Measurements from ENCODE around the gene KIF6.

The KIF6 gene

DNA sequence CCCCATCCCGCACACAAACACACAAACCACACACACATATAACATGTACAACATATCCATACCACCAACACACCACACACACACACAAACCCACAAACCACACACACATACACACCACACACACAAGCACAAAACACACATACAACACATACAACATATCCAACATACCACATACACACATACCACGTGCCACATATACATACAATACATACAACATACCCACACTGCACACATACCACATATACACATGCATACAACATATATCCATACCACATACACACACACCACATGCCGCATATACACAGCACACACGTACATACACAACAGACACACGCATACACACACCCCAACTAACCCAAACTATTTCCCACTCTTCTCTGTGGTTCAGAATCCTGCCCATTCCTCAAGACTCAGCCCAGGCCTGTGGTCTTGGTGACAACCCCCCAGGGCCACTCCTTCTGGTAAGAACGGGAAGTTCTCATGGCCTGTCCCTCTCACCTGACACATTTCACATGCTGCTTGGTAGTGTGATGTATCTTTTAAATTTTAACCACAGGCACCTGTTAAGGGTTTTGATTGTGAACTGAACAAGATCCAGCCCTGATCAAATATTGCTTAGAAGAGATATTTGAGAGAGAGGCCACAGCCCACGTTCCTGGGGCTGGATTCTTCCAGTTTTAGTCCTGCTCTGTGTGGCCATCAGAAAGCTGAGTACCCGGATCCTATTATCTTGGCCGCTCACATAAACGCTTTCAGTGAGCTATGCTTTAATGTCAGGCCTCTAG lies 346.8 kb downstream of the KIF6 start:
- DNase-seq (ENCODE audit: low read depth in 2 of 2) = no peak

DNA sequence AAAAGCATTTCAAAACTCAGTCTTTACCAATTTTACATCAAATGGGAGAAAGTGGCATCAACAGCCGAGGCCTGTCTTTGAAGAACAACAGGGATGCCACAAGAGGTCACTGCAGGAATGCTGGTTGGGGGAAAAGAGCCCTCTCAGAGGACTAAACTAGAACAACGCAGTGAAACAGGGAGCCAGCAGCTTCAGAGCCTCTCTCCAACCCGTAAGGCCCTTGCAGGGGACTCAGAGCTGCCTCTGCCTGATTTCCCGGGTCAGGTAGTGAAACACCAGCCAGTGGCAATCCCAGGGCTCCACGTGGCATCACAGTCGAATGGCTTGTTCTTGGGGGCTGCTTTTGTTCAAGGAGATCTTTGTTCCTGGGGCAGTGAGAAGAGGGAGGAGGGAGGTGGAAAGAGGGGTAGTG lies 347.7 kb downstream of the KIF6 start:
- DNase-seq (ENCODE audit: low read depth in 2 of 2) = no peak

DNA sequence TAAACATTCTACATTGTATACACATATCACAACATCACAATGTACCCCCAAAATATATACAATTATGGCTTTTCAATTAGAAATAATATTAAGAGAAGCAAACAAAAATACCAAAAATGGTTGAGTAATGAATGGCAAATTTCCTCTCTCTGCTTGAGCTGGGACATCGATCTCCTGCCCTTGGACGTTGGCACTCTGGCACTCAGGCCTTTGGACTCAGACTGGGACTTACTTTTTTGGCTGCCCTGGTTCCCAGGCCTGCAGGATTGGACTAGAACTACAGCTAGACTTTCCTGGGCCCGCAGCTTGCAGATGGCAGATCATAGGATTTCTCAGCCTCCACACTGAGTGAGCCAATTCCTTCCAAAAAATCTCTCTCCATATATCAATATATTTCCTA lies 349.8 kb downstream of the KIF6 start:
- DNase-seq (ENCODE audit: low read depth in 2 of 2) = no peak

DNA sequence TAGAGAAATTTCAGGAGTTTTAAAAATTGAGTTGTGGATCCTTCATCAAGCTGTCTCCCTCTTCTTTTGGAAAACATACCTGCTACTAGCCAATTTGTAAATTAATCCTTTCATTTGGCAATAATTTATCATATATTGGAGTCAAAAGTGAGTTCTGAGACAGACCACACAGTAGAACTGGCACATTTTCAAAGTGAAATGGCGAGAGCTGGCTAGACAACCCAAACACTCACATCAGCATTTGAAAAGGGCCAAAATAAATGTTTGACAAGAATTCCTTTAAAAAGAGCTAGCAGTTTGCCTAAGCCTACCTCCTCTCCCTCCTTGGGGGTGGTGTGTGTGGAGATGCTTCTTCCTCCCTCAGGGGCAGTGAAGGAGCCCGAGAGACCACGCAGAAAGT lies 354.8 kb downstream of the KIF6 start:
- no peak for DNase-seq (ENCODE audit: low read depth in 2 of 2)

DNA sequence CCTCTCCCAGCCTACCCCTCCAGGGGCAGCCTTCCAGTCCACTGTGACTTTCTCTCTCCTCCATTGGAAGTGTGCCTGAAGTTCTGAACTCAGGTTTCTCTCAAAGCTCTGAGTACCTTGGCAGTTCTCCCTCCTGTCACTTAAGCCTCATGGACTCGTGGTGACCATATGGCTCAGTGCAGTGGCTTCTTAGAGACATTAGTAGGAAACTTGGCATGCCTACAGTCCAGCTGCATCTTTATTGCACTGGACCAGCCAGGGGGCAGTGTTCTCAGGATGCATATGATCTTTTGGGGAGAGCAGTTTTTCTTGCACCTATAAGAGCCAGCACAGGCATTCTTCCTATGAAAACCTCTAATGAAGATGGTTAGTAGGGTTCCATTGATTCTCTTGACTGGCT lies 355.2 kb downstream of the KIF6 start:
- no peak for DNase-seq (ENCODE audit: low read depth in 2 of 2)

DNA sequence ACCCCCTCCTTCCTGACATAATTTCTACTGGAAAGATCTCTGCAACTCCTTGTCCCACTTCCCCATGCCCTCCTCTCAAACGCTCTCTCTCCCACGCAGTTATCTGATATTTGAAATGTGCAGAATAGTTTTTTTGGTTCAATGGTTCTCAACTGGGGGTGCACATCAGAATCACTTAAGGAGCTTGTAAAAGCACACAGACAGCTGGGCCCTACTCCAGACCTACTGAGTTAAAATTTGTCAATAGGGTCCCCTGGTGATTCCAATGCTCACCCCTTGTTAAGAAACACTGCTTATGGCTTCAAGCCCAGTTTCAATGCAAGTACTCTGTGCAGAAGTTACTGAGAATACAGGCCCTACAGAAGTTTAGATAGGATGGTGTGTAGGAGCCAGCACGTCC lies 357.5 kb downstream of the KIF6 start:
- no peak for DNase-seq (ENCODE audit: low read depth in 2 of 2)

DNA sequence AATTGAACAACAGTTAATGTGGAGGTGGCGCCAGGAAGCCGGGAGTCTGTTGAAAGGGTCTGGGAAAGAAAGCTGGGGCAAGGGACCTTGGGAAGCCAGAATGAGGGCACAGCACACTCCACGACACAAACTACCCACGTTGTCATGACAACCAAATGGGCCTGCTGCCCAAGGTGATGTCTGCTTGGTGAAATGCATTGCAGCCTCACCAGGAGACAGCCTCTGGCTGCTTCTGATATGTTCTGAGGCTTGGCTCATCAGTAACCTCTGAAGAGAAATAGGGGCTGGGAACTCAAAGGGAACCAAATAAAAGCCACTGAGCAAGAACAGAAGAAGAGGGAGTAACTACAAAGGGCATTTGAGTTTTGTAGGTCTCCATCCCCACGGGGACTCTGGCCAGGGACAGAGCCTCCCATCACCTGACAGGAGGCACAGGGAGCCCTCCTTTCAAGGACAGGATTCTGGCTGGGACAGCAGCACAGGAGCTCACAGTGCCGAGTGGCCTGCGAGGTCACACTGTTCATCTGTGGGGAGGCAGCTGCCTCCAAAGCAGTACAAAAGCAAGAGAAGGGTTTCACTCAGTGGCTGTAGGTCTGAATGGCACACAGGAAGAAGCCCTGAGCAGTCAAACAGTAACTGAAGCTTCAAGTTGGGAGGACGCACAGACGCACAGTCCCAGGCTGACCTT lies 358.1 kb downstream of the KIF6 start:
- no peak for DNase-seq (ENCODE audit: low read depth in 2 of 2)

DNA sequence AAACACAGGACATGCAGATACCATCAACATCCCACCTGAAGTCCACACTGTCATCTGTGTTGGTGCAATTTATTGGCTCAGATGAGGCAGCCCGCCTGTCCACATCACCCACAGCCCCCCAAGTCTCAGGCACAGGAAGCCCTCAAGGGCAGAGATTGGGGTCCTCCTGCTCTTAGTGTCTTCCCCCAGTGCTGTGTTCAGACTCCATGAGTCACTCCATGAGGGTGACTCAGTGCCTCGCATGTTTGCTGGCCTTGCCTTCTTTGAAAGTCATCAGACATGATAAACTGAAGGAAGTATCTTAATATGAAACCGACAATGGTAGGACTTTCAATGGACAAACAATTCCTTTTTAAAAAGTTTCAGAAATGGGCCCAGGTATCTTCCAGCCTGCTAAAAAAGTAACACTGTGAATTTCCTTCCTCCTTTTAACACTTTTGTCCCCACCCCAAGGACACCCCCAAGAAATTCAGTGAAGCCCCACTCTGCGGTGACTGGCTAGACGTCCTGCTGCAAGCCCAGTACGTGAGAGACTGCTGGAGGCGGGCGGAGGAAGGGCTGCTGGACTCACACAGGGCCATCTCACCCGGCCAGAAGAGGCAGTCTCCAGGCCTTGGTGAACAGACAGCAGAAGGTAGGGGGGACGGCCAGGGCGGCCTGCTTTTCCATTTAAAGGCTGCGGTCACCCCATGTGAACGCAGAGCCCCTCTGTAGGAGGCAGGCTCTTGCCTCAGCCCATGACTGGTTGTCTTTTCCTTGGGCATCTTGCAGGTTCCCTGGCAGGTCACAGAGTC lies 359.7 kb downstream of the KIF6 start:
- DNase-seq (ENCODE audit: low read depth in 2 of 2) = no peak

DNA sequence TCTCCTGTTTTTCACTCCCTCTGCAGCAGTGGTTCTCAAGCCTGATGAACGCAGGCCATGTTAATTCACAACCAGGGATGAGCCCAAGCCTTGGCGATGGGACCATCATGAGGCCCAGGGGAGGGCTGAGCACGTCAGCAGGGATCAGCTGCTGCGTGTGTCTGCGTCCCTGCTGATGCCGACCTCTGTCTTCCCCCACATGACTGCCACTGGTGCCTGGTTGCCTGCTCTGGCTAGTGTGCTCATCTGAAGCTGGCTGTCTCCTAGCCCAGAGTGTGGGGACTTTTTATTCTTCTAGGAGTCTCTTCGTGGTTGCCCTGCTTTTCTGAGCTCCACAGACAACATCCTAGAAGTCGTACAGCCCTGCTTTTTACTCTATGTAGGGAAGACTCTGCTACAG lies 361.9 kb downstream of the KIF6 start:
- DNase-seq (ENCODE audit: low read depth in 2 of 2) = no peak

DNA sequence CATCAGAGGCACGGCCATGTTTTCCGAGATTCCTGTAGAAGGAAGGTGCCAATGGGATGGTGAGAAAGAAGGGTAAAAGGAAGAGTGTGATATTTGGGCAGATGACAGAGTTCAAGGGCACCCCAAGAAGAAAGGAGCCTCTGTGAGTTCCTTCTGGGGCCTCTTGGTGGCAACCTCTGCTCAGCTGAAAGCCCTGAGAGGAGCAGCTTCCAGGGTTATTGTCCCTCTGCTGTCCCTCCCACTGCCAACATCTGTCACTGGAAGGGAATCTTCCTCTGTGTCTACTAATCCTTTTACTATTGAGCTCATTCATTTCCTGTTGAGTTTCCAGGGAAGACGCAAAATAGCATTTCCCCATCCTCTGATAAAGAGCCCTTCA lies 362.7 kb downstream of the KIF6 start:
- no peak for DNase-seq (ENCODE audit: low read depth in 2 of 2)

DNA sequence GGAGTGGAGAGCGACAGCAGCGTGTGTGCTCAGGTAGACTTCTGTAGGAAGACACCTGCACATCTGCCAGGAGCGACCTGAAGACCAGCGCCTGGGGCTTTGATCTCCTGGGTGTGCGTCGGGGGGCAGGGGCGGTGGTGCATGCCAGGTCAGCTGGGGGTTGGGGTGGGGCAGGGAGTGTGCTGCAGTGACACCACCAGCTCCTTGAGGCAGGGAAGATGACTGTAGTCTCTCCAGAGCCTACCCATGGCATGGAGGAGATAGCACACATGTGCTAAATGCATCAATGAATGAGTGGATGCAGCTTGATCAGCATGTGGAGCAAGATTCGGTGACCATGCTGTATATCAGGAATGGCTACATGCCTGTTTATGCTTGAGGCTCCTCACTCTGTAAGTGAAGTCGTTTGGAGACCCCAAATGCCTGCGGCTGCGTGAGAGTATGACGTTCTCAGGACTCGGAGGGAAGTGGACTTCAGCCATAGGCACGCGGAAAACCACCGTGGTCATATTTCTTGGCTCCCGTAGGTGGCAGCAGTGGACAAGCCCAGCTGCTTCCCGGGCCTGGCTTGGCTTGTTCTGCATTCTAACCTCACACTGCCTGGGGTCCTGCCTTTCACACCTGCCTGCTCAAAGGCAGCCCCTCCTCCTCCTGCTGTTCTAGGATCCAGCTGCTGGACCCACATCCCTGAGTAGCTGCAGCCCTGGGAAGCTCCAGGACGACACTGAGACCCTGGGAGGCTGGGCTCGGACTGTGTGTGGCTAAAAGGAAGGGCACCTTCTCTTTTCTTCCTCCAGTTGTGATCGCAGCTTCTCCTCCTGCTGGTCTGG lies 363.3 kb downstream of the KIF6 start:
- DNase-seq (ENCODE audit: low read depth in 2 of 2) = peak; percentile 13 to 35

DNA sequence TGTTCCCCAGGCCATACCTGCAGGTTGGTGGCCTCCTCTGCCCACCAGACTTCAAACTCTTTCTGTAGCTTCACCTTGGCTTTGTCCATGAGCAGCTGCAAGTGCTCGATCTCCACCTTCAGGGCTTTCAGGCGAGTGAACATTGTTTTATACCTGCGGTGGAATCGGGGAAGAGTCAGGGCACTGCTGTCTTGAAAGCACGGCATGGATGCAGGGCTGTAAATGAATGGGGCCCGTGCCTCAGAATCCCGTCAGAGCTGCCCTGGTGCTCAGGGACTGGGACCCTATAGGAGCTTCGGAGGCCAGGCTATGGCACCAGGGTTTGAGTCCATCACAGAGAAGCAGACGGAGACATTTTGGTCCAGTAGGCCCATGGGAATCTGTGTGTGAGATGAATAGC lies 364.8 kb downstream of the KIF6 start:
- no peak for DNase-seq (ENCODE audit: low read depth in 2 of 2)

DNA sequence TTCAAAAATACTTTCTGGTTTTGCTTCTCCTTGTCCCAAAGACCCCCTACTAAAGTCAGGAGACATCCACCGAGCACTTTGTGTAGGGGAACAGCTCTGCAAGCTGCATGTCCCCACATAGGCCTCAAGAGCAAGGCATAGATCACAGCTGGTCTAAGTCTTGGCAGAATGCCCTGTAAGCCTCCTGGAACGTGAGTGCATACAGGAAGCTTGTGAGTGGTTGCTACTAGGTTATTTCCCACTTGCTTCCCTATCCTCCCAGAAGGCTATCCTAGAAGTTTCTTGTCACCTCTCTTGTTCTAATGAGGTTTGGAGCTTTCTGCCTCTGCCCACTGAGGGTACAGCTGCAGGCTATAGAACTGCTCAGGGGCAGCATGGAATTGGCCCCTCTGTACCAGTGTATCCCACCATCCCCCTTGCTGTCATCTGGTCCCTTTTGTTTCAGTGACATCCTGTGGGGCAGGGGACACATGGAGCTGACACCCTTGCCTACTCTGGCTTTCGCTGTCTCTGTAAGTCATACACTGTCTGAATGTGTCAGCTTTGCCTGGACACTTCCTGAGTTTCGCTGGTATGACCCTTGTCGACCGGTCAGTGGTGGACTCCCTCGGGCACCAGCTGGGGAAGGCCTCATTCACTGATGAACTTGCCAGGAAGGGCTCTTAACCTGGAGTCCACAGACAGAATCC lies 367.1 kb downstream of the KIF6 start:
- DNase-seq (ENCODE audit: low read depth in 2 of 2) = no peak

DNA sequence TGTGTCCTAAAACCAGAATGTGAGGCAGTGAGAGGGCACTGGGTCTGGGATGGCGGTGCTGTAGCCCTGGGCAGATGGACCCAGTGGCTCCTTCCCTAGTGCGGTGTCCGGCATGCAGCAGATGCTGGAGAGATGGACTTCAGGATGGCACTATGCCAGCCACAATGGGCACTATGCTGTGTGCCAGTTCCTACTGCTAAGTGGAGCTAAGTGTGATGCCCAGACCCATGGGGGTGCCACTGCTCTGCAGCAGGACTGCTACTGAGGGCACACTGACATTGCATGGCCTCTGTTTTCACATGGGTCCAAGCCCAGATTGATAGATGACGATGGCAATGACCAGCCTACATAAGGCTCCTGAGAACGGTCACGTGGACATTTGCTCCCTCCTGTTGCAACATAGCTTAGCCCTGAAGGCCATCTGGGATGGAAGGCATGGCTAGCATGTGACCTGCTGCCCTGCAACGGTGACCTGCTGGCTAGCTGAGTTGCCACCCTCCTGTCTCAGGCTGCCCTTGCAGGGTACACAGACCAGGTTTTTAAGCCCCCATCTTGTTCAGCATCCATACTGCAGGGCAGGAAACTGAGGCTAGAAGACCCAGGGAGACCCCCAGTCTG lies 371.4 kb downstream of the KIF6 start:
- no peak for DNase-seq (ENCODE audit: low read depth in 2 of 2)

DNA sequence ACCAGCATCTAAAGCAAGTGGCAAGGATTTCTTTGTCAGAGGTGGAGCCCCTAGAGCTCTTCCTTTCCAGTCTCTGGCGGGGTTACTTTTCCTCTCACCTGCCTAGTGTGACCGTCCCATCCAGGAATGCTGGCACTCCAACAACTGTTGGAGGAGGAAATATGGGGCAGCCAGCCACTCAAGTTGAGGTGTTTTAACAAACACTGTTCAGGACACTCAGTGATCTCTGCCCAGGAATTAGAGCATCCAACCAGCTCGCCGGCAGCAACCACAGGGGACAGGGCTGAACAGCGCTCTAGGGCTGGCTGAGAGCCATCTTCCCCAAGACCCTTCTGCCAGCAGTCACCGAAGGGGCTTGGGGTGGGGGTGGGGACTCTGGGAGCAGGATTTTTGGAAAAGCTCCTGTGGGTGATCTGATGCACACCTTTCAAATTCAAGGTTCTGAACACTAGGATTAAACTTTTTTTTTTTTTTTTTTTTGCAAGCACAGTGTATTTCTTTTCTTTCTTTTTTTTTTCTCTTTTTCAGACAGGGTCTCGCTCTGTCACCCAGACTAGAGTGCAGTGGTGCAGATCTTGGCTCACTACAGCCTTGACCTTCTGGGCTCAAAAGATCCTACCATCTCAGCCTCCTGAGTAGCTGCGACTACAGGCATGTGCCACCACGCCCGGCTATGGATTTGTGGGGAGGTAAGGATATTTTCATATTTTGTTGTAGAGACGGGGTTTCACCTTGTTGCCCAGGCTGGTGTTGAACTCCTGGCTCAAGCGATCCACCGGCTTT lies 374.3 kb downstream of the KIF6 start:
- DNase-seq (ENCODE audit: low read depth in 2 of 2) = no peak

DNA sequence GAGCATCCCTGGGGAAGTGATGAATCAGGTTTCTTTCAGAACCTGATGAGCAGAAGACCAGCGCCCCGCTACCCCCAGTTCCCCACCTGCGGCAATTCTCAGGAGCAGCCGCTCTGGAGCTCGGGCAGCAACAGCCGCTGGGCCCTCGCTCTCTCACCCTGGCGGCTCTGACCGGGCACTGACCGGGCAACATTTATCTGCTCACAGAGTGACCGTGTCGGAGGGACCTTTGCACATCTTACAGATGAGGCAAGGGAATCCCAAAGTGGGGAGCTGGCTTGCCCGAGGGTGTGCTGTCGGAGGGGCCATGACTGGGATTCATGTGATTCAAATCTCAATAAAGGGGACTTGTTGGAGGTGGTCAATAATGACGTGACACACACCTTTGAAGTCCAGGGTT lies 376.5 kb downstream of the KIF6 start:
- no peak for DNase-seq (ENCODE audit: low read depth in 2 of 2)

DNA sequence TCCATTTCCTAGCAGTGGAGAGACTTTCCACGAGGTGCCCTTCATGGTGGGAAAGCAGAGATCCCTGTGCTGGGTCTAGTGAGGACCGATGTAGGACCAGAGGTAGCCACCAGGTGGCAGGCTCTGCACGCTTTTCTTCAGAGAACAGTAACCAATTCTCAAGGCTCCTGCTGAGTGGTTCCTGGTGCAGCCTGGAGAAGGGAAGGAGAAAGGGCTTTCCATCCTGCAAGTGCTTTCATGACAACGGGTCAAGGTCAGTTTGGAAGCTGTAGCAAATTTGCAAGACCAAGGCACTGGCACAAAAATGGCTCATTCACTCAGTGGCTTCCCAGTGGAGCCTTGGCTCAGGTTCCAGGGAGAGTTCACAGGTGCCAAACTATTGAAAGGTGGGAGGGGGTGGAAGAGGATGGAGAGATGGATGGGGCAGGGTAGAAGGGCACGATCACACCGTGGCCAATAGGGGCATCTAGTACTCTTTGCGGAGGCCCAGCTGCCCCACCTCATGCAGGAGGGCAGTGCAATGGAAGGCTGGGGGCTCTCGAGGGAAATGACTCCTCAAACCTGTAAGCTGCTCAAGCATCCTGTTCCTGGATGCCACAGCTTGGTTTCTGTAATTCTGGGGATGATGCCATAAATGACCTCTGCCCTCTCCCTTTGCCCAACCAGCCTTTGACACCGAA lies 377.2 kb downstream of the KIF6 start:
- peak; percentile 30 to 53 for DNase-seq (ENCODE audit: low read depth in 2 of 2)

DNA sequence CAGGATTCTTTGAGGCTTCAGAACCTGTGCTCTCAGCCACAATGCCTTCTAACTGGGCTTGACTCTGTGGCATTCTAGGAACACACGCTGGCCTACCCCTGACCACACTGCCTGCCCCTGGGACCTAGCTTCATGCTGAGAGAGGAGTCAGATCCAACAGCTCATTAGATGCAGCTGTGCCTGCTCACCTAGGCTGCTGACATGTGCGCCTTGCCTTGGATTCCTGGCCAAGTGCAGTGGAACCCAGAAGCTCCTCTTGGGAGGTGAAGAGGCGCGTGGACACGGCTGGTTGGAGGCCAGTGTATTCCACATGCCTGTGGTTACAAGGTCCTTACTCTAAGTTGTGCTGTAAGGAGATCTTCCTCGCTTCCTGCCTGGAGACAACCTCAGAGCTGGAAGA lies 378.0 kb downstream of the KIF6 start:
- DNase-seq (ENCODE audit: low read depth in 2 of 2) = no peak

DNA sequence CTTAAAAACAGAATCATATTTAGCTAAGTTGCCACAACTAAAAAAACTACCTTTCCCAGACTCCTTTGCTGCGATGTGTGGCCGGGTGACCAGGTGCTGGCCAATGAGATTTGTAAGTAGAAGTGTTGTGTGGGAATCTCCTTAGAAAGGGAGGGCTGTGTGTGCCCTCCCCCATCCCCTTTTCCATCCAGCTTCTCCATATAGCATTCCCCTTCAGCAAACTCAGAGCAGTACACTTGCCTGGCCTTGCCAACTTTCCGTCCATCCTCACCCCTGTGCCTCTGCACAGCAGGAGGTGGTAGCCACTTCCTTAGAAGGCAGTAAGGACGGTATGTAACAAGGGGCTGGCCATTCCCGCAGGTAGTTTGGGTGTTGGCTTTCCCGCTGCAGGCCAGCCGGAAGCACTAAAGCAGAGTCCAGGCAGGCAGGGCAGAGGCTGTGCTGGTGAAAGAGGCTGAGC lies 380.4 kb downstream of the KIF6 start:
- DNase-seq (ENCODE audit: low read depth in 2 of 2) = no peak

Measured in stimulated activated CD4-positive, alpha-beta T cell treated with anti-CD3 and anti-CD28 coated beads, Interleukin-1b, Interleukin-23, amount 100 ng/mL, for 4 hours (primary cell).